ENCODE results near the gene MARK1.
A peak's percentile ranks its signal among the peaks of the same experiment; 100 is the strongest.

Gene MARK1

GRCh38 chr1:220690140-220691052 is 162.5 kb downstream of the MARK1 start, which contains the start of gene C1orf115:
C1orf115 (plus strand) TSS chr1:220690363; CDS start chr1:220690403, 40 bp downstream.
- DNase-seq (ENCODE audit: low read depth, low spot score) = peak; percentile 41

GRCh38 chr1:220691053-220691684 is 163.2 kb downstream of the MARK1 start:
- DNase-seq (ENCODE audit: low read depth, low spot score) = no peak

- DNase-seq (ENCODE audit: low read depth, low spot score) = no peak
These were observed 164.7 kb downstream of the MARK1 start for GRCh38 chr1:220692436-220693228.

GRCh38 chr1:220694866-220695382 is 167.0 kb downstream of the MARK1 start:
- no peak for DNase-seq (ENCODE audit: low read depth, low spot score)

GRCh38 chr1:220695426-220695825 is 167.5 kb downstream of the MARK1 start:
- DNase-seq (ENCODE audit: low read depth, low spot score) = no peak

- DNase-seq (ENCODE audit: low read depth, low spot score) = no peak
These were observed 168.4 kb downstream of the MARK1 start for GRCh38 chr1:220696226-220696862.

- DNase-seq (ENCODE audit: low read depth, low spot score) = no peak
These were observed 168.9 kb downstream of the MARK1 start for GRCh38 chr1:220696863-220697231.

GRCh38 chr1:220697326-220697725 is 169.4 kb downstream of the MARK1 start:
- DNase-seq (ENCODE audit: low read depth, low spot score) = no peak

- no peak for DNase-seq (ENCODE audit: low read depth, low spot score)
These were observed 170.7 kb downstream of the MARK1 start for GRCh38 chr1:220698607-220699016.

- no peak for DNase-seq (ENCODE audit: low read depth, low spot score)
These were observed 171.1 kb downstream of the MARK1 start for GRCh38 chr1:220699044-220699443.

- no peak for DNase-seq (ENCODE audit: low read depth, low spot score)
These were observed 172.7 kb downstream of the MARK1 start for GRCh38 chr1:220700556-220701179.

- no peak for DNase-seq (ENCODE audit: low read depth, low spot score)
These were observed 174.0 kb downstream of the MARK1 start for GRCh38 chr1:220701974-220702373.

- no peak for DNase-seq (ENCODE audit: low read depth, low spot score)
These were observed 174.9 kb downstream of the MARK1 start for GRCh38 chr1:220702733-220703270.

GRCh38 chr1:220703305-220703704 is 175.4 kb downstream of the MARK1 start:
- DNase-seq (ENCODE audit: low read depth, low spot score) = no peak

GRCh38 chr1:220705782-220706181 is 177.8 kb downstream of the MARK1 start:
- no peak for DNase-seq (ENCODE audit: low read depth, low spot score)

- DNase-seq (ENCODE audit: low read depth, low spot score) = no peak
These were observed 178.5 kb downstream of the MARK1 start for GRCh38 chr1:220706480-220706879.

GRCh38 chr1:220707160-220707559 is 179.2 kb downstream of the MARK1 start:
- DNase-seq (ENCODE audit: low read depth, low spot score) = no peak

- DNase-seq (ENCODE audit: low read depth, low spot score) = no peak
These were observed 180.3 kb downstream of the MARK1 start for GRCh38 chr1:220708244-220708643.

GRCh38 chr1:220708936-220709801 is 181.2 kb downstream of the MARK1 start:
- no peak for DNase-seq (ENCODE audit: low read depth, low spot score)

GRCh38 chr1:220710333-220710732 is 182.4 kb downstream of the MARK1 start:
- DNase-seq (ENCODE audit: low read depth, low spot score) = no peak
